K562 (cell line): Measurements from ENCODE around the gene CCDC138. TPM values are rescaled to one million over a fixed set of nuclear protein-coding genes. Genes with fewer than 3 reads are reported as not detected.

Experiments used
- ATAC-seq: fragments of 200-7000 bp; cut with Tn5 transposase; 3 replicates; pipeline ENCODE4 v1.9.1; 2020; ENCODE audit warnings: moderate library complexity
- BruUV-seq: library from RNA; stranded (reverse); fragments of 400-500 nt; replicated peaks from 2 replicates; lab custom pipeline; 2021; lab: Mats Ljungman, UMichigan
- CTCF ChIA-PET: fragments of 300-600 bp; formaldehyde crosslinking; extraction: SDS; loops from one replicate; lab custom pipeline; 2021; ENCODE audit warnings: low intra/inter-chr PET ratio; lab: Yijun Ruan, JAX
- POLR2A ChIA-PET: fragments of 300-600, 350-650 bp; sonication (Branson Sonifier 250); formaldehyde crosslinking; extraction: SDS; loops from one replicate; lab custom pipeline; 2021; ENCODE audit warnings: antibody characterized with exemption, inconsistent platforms; lab: Yijun Ruan, JAX
- DNase-seq, 4 experiments: peaks; one replicate each; pipeline versions ENCODE4 v3.0.0 to v3.0.0-alpha.2; 2011 to 2018; ENCODE audit warnings: low spot score in 3 of 4, mixed read lengths in 3 of 4; ENCODE audit errors: extremely low read depth in 1 of 4
- FAIRE-seq: peaks from 2 replicates; lab custom pipeline; 2011; peaks lifted over from hg19 to GRCh38; lab: Jason Lieb, UNC
- H2AFZ ChIP-seq: 2 replicates; pipeline ENCODE4 v1.6.0; 2011; ENCODE audit warnings: low read depth, low read length, control low read depth, inconsistent platforms
- H3K27ac ChIP-seq: fragments of 200-600 bp; 3 replicates; pipeline ENCODE4 v1.8.0; 2011; ENCODE audit warnings: low read depth, mild to moderate bottlenecking, control low read depth, inconsistent platforms, low read length, moderate library complexity, mixed read lengths; ENCODE audit errors: extremely low read depth
- H3K27me3 ChIP-seq, 2 experiments: fragments of 300-600 bp in 1 of 2; 2 replicates in 1 of 2; 3 replicates in 1 of 2; pipeline versions ENCODE4 v1.6.0 to v1.8.0; 2011; ENCODE audit warnings: inconsistent platforms in 2 of 2, low read length in 2 of 2, mild to moderate bottlenecking in 1 of 2, mixed read lengths in 1 of 2, moderate library complexity in 1 of 2; ENCODE audit not compliant: control insufficient read depth in 2 of 2, insufficient read depth in 2 of 2
- H3K36me3 ChIP-seq: fragments of 300-600 bp; 3 replicates; pipeline ENCODE4 v1.8.0; 2011; ENCODE audit warnings: mild to moderate bottlenecking, low read length, inconsistent platforms; ENCODE audit not compliant: control insufficient read depth, insufficient read depth
- H3K4me1 ChIP-seq, 2 experiments: fragments of 200-600 bp in 1 of 2; replicated peaks in 1 of 2; 2 replicates in 1 of 2; 3 replicates in 1 of 2; pipeline versions ENCODE4 v1.5.1 to v1.8.0; 2011; ENCODE audit warnings: inconsistent platforms in 2 of 2, low read length in 2 of 2, mild to moderate bottlenecking in 1 of 2, mixed read lengths in 1 of 2, moderate library complexity in 1 of 2; ENCODE audit not compliant: control insufficient read depth in 2 of 2, insufficient read depth in 2 of 2
- H3K4me2 ChIP-seq: 2 replicates; pipeline ENCODE4 v1.6.1; 2011; ENCODE audit warnings: low read length, control low read depth, inconsistent platforms, mixed read lengths; ENCODE audit not compliant: insufficient read depth
- H3K4me3 ChIP-seq: fragments of 200-600 bp; sonication (generic), shearing (Covaris generic); 2 replicates; pipeline ENCODE4 v1.5.1; 2016; ENCODE audit warnings: control low read depth, inconsistent platforms
- H3K79me2 ChIP-seq: fragments of 200-600 bp; 3 replicates; pipeline ENCODE4 v1.8.0; 2011; ENCODE audit warnings: low read length, inconsistent platforms; ENCODE audit not compliant: control insufficient read depth, insufficient read depth
- H3K9ac ChIP-seq, 2 experiments: 2 replicates each; pipeline versions ENCODE4 v1.6.0 to v1.6.1; 2011; ENCODE audit warnings: low read depth in 2 of 2, low read length in 2 of 2, control low read depth in 1 of 2, inconsistent platforms in 1 of 2, mild to moderate bottlenecking in 1 of 2, mixed read lengths in 1 of 2; ENCODE audit not compliant: insufficient read depth in 1 of 2
- H3K9me1 ChIP-seq: one replicate; pipeline ENCODE4 v1.6.0; 2011; ENCODE audit warnings: inconsistent platforms, mild to moderate bottlenecking, low read length, moderate library complexity; ENCODE audit not compliant: control insufficient read depth, insufficient read depth
- H3K9me3 ChIP-seq: replicated peaks from 2 replicates; pipeline ENCODE4 v1.5.1; 2011; ENCODE audit warnings: low read depth, low read length, inconsistent platforms; ENCODE audit not compliant: control insufficient read depth, insufficient read depth
- H4K20me1 ChIP-seq: replicated peaks from 2 replicates; pipeline ENCODE4 v1.6.1; 2011; ENCODE audit warnings: low read length, inconsistent platforms, mixed read lengths; ENCODE audit not compliant: control insufficient read depth, insufficient read depth
- ATF3 ChIP-seq, 2 experiments: fragments of 450-650 bp in 1 of 2; sonication (generic) in 1 of 2; formaldehyde crosslinking in 1 of 2; IDR thresholded peaks in 1 of 2; conservative IDR thresholded peaks in 1 of 2; 2 replicates each; pipeline versions ENCODE4 v1.6.1 to v1.8.1; 2016 to 2023; ENCODE audit warnings: mild to moderate bottlenecking in 2 of 2, moderate library complexity in 2 of 2, inconsistent platforms in 1 of 2, missing genetic modification reagents in 1 of 2
- CBX3 ChIP-seq, 2 experiments: IDR thresholded peaks; 1 replicate in 1 of 2; 2 replicates in 1 of 2; pipeline ENCODE4 v1.6.1; 2012; ENCODE audit warnings: inconsistent platforms in 2 of 2, low read length in 2 of 2, borderline replicate concordance in 1 of 2, control low read depth in 1 of 2
- RBM25 ChIP-seq: fragments of 200-400 bp; formaldehyde crosslinking; IDR thresholded peaks from 2 replicates; pipeline ENCODE4 v1.6.1; 2018; ENCODE audit warnings: low read length, low read depth, moderate library complexity; ENCODE audit not compliant: severe bottlenecking
- RERE ChIP-seq: sonication (generic); formaldehyde crosslinking; IDR thresholded peaks from 2 replicates; pipeline ENCODE4 v1.8.0; 2023; ENCODE audit warnings: missing genetic modification reagents, mild to moderate bottlenecking, borderline replicate concordance
- RHOXF2B ChIP-seq: fragments of 250-450 bp; sonication (Bioruptor Pico); conservative IDR thresholded peaks from 2 replicates; pipeline ENCODE4 v1.5.1; 2021
- ZBTB1 ChIP-seq: sonication (generic); formaldehyde crosslinking; IDR thresholded peaks from 2 replicates; pipeline ENCODE4 v1.8.1; 2023; ENCODE audit warnings: missing genetic modification reagents, low read depth, mild to moderate bottlenecking, borderline replicate concordance
- ZNF280B ChIP-seq: fragments of 250-450 bp; sonication (Bioruptor Pico); IDR thresholded peaks from 2 replicates; pipeline ENCODE4 v1.5.1; 2021; ENCODE audit warnings: mild to moderate bottlenecking
- WGBS: fragments of 100-300 bp; shearing (Covaris generic); methylation state at CpG from one replicate; pipeline ENCODE4 v1.1.6; 2016; ENCODE audit warnings: low coverage, mixed read lengths; ENCODE audit not compliant: insufficient coverage; ENCODE audit errors: missing lambda C conversion rate; 5-methylcytosine and 5-hydroxymethylcytosine counted together
- in situ Hi-C: fragments of 300-500 bp; cut with MboI; formaldehyde crosslinking; loops from 4 replicates; pipeline ENCODE4 v1.15.0; 2018; ENCODE audit warnings: inconsistent platforms, mixed read lengths
- intact Hi-C: fragments of 100-400 bp; cut with micrococcal nuclease; formaldehyde crosslinking; loops from 2 replicates; pipeline ENCODE4 v1.14.2; 2022
- polyA plus RNA-seq, 8 experiments: library from polyadenylated mRNA; depleted of rRNA in 4 of 8; stranded (reverse) in 5 of 8; unstranded in 3 of 8; fragments of >200 nt; fragmentation: Nextera tagmentation in 2 of 8; fragmentation: Illumina TruSeq in 1 of 8; extraction: Ambion mirVana in 2 of 8; extraction: Trizol in 1 of 8; gene quantifications; 2 replicates each; pipeline versions ENCODE4 v1.2.1 to v1.2.3, GENCODE V29; 2011 to 2014; ENCODE audit warnings: inconsistent platforms in 1 of 8, missing spikeins in 1 of 8
- total RNA-seq, 7 experiments: library from RNA; depleted of rRNA in 6 of 7; stranded (reverse); fragments of >200 nt in 6 of 7; fragmentation: Illumina TruSeq in 2 of 7; extraction: Trizol in 2 of 7; gene quantifications; 2 replicates each; pipeline versions ENCODE4 v1.2.1 to v1.2.3, GENCODE V29; 2011 to 2021; ENCODE audit warnings: low replicate concordance in 1 of 7

Gene CCDC138
- total and polyA plus RNA-seq, 9 of the 15 experiments (the other 6 are each of a cell fraction or from before 2014, with no cell fraction given) = 17.5 to 44.6 (median 26.7) TPM

GRCh38 chr2:108809936-108810335, 23.4 kb downstream of the CCDC138 start:
- CTCF ChIA-PET = no interaction called here
- in situ Hi-C loops = no loop called here
- no peak overlapping the region for H3K4me3 ChIP-seq
- peaks cover 73% of the 10 kb centered on the region for H3K36me3 ChIP-seq
- H3K79me2 ChIP-seq = peaks cover 34% of the 10 kb centered on the region
- FAIRE-seq = no peak
- no peaks in the 10 kb centered on the region for H3K4me1 ChIP-seq
- no peak overlapping the region for H3K4me2 ChIP-seq
- H4K20me1 ChIP-seq = no peaks in the 10 kb centered on the region
- no peaks in the 10 kb centered on the region for H3K27me3 ChIP-seq
- no TSS peak for BruUV-seq
- WGBS = 96% methylated on average over 3 of the region's 3 CpGs
- POLR2A ChIA-PET = no interaction called here
- ATAC-seq = no peak
- intact Hi-C loops = no loop called here
- H3K9me1 ChIP-seq = no peaks in the 10 kb centered on the region
- no peak overlapping the region for H3K27ac ChIP-seq
- no peak overlapping the region for H2AFZ ChIP-seq
- TF ChIP-seq RHOXF2B (no peak), RERE (no peak), RBM25 (peak; percentile 27), CBX3 (IDR thresholded peaks at IDR 0.05; ENCODE audit: borderline replicate concordance in 1 of 2, low read length in 2 of 2) (peak in 1 of 2 experiments; percentile 45; a peak in 1 of 3 replicates), ZNF280B (CRISPR knock-in tag) (no peak), ZBTB1 (CRISPR knock-in tag) (no peak), ATF3 (IDR thresholded peaks at IDR 0.05) (peak; percentile 26; the same call in 1 of the 2 replicates), ATF3 (CRISPR knock-in tag; conservative IDR thresholded peaks at IDR 0.05) (no peak)
- H3K9ac ChIP-seq = no peak overlapping the region
- H3K9me3 ChIP-seq = peaks cover 14% of the 10 kb centered on the region
- DNase-seq = no peak
